H1 (cell line): Measurements from ENCODE around the gene PIP5K1C. TPM values are rescaled to one million over a fixed set of nuclear protein-coding genes. Genes with fewer than 3 reads are reported as not detected.

Experiments
- CTCF ChIA-PET: fragments of 300-600 bp; sonication (Branson Sonifier 250); formaldehyde crosslinking; loops from one replicate; lab custom pipeline; 2021; ENCODE audit not compliant: partially characterized antibody; lab: Charles Lee
- POLR2A ChIA-PET: fragments of 300-600 bp; sonication (Branson Sonifier 250); formaldehyde crosslinking; loops from one replicate; lab custom pipeline; 2021; ENCODE audit warnings: inconsistent platforms; ENCODE audit not compliant: partially characterized antibody; lab: Charles Lee
- DNase-seq, 2 experiments: peaks; one replicate each; pipeline versions ENCODE4 v3.0.0 to v3.0.0-alpha.2; 2010 to 2022; ENCODE audit warnings: low spot score in 2 of 2, low read depth in 1 of 2, mixed read lengths in 1 of 2
- FAIRE-seq: peaks from 2 replicates; lab custom pipeline; 2011; peaks lifted over from hg19 to GRCh38; lab: Jason Lieb, UNC
- H2AFZ ChIP-seq: 2 replicates; pipeline ENCODE4 v1.8.1; 2012; ENCODE audit warnings: low read length, inconsistent platforms
- H2AK5ac ChIP-seq: 2 replicates; pipeline ENCODE4 v1.6.1; 2013; ENCODE audit warnings: low read depth, low read length
- H2BK120ac ChIP-seq: replicated peaks from 2 replicates; pipeline ENCODE3; 2013; ENCODE audit warnings: low read depth, low read length, inconsistent platforms
- H2BK12ac ChIP-seq: 2 replicates; pipeline ENCODE4 v1.6.1; 2013; ENCODE audit warnings: low read depth, low read length
- H2BK15ac ChIP-seq: 2 replicates; pipeline ENCODE4 v1.6.1; 2013; ENCODE audit warnings: low read length
- H2BK20ac ChIP-seq: 2 replicates; pipeline ENCODE4 v1.6.1; 2013; ENCODE audit warnings: low read length
- H2BK5ac ChIP-seq: 2 replicates; pipeline ENCODE4 v1.6.1; 2013; ENCODE audit warnings: low read depth, low read length
- H3K14ac ChIP-seq: 2 replicates; pipeline ENCODE4 v1.6.1; 2013; ENCODE audit warnings: inconsistent platforms; ENCODE audit not compliant: insufficient read length
- H3K18ac ChIP-seq: 2 replicates; pipeline ENCODE4 v1.6.1; 2013; ENCODE audit warnings: low read length; ENCODE audit errors: extremely low read depth
- H3K23ac ChIP-seq: 2 replicates; pipeline ENCODE4 v1.6.1; 2013; ENCODE audit warnings: inconsistent platforms; ENCODE audit not compliant: insufficient read length
- H3K23me2 ChIP-seq: 2 replicates; pipeline ENCODE4 v1.6.1; 2013; ENCODE audit warnings: low read depth, low read length
- H3K27ac ChIP-seq: 2 replicates; pipeline ENCODE4 v1.6.1; 2011; ENCODE audit warnings: low read depth, low read length, inconsistent platforms
- H3K27me3 ChIP-seq, 4 experiments: replicated peaks in 1 of 4; 1 replicate in 1 of 4; 2 replicates in 3 of 4; pipeline versions ENCODE4 v1.6.1 to v1.8.1; 2011 to 2013; ENCODE audit warnings: low read length in 3 of 4, mild to moderate bottlenecking in 3 of 4, inconsistent platforms in 2 of 4, mixed read lengths in 2 of 4, moderate library complexity in 1 of 4; ENCODE audit not compliant: control insufficient read depth in 3 of 4, insufficient read depth in 3 of 4; ENCODE audit errors: extremely low read depth in 1 of 4
- H3K36me3 ChIP-seq, 4 experiments: 2 replicates each; pipeline versions ENCODE4 v1.6.1 to v1.8.1; 2011 to 2013; ENCODE audit warnings: mild to moderate bottlenecking in 4 of 4, low read length in 3 of 4, moderate library complexity in 2 of 4, control low read depth in 1 of 4, inconsistent platforms in 1 of 4; ENCODE audit not compliant: insufficient read depth in 4 of 4, control insufficient read depth in 2 of 4
- H3K4ac ChIP-seq: replicated peaks from 2 replicates; pipeline ENCODE3; 2013; ENCODE audit warnings: low read length, low read depth, mixed read lengths, inconsistent platforms; ENCODE audit not compliant: insufficient read length
- H3K4me1 ChIP-seq, 4 experiments: replicated peaks in 1 of 4; 1 replicate in 1 of 4; 2 replicates in 3 of 4; pipeline versions ENCODE4 v1.6.1 to v1.8.1; 2011 to 2013; ENCODE audit warnings: low read length in 3 of 4, inconsistent platforms in 2 of 4, mixed read lengths in 1 of 4; ENCODE audit not compliant: insufficient read depth in 4 of 4, control insufficient read depth in 3 of 4
- H3K4me2 ChIP-seq, 2 experiments: 2 replicates each; pipeline versions ENCODE4 v1.6.1 to v1.8.1; 2011 to 2013; ENCODE audit warnings: low read depth in 2 of 2, low read length in 2 of 2, control low read depth in 1 of 2, inconsistent platforms in 1 of 2, mild to moderate bottlenecking in 1 of 2; ENCODE audit not compliant: insufficient read depth in 1 of 2
- H3K4me3 ChIP-seq, 4 experiments: fragments of 200-600, 300-600 bp in 1 of 4; sonication (generic), shearing (Covaris generic), sonication (Bioruptor Twin) in 1 of 4; 2 replicates each; pipeline versions ENCODE4 v1.5.1 to v1.8.1; 2011 to 2016; ENCODE audit warnings: low read length in 4 of 4, low read depth in 3 of 4, control low read depth in 2 of 4, inconsistent platforms in 2 of 4, mild to moderate bottlenecking in 2 of 4, mixed read lengths in 1 of 4, moderate library complexity in 1 of 4; ENCODE audit not compliant: insufficient read depth in 2 of 4; ENCODE audit errors: extremely low read depth in 1 of 4
- H3K56ac ChIP-seq: replicated peaks from 2 replicates; pipeline ENCODE3; 2013; ENCODE audit warnings: low read depth, mild to moderate bottlenecking, mixed read lengths, low read length, inconsistent platforms; ENCODE audit not compliant: insufficient read length
- H3K79me1 ChIP-seq: 2 replicates; pipeline ENCODE4 v1.6.1; 2013; ENCODE audit warnings: low read depth, low read length, control low read depth
- H3K79me2 ChIP-seq, 2 experiments: 2 replicates each; pipeline versions ENCODE4 v1.6.1 to v1.8.1; 2012 to 2013; ENCODE audit warnings: low read length in 2 of 2, mild to moderate bottlenecking in 2 of 2, inconsistent platforms in 1 of 2; ENCODE audit not compliant: insufficient read depth in 2 of 2, control insufficient read depth in 1 of 2
- H3K9ac ChIP-seq, 4 experiments: replicated peaks in 1 of 4; 1 replicate in 1 of 4; 2 replicates in 3 of 4; pipeline versions ENCODE4 v1.6.1 to v1.8.1; 2011 to 2013; ENCODE audit warnings: low read depth in 3 of 4, low read length in 3 of 4, control low read depth in 2 of 4, mild to moderate bottlenecking in 2 of 4, moderate library complexity in 2 of 4, inconsistent platforms in 1 of 4; ENCODE audit errors: extremely low read depth in 1 of 4
- H3K9me3 ChIP-seq, 2 experiments: 2 replicates each; pipeline versions ENCODE4 v1.6.1 to v1.8.1; 2012 to 2013; ENCODE audit warnings: mild to moderate bottlenecking in 2 of 2, moderate library complexity in 2 of 2, control low read depth in 1 of 2, inconsistent platforms in 1 of 2, low read depth in 1 of 2, low read length in 1 of 2, mixed read lengths in 1 of 2; ENCODE audit not compliant: insufficient read depth in 2 of 2
- H4K20me1 ChIP-seq, 2 experiments: replicated peaks in 1 of 2; 2 replicates each; pipeline versions ENCODE3 to v1.8.1; 2011 to 2013; ENCODE audit warnings: inconsistent platforms in 2 of 2, low read length in 2 of 2, mild to moderate bottlenecking in 1 of 2; ENCODE audit not compliant: insufficient read depth in 2 of 2, control insufficient read depth in 1 of 2
- H4K5ac ChIP-seq: 2 replicates; pipeline ENCODE4 v1.6.1; 2013; ENCODE audit warnings: low read length, low read depth, mixed read lengths, inconsistent platforms; ENCODE audit not compliant: insufficient read length
- H4K8ac ChIP-seq: 2 replicates; pipeline ENCODE4 v1.8.0; 2013; ENCODE audit warnings: mild to moderate bottlenecking, moderate library complexity, low read length, inconsistent platforms; ENCODE audit not compliant: insufficient read depth; ENCODE audit errors: extremely low read depth
- H4K91ac ChIP-seq: replicated peaks from 2 replicates; pipeline ENCODE3; 2013; ENCODE audit warnings: low read length, mixed read lengths, inconsistent platforms; ENCODE audit not compliant: insufficient read length
- SP4 ChIP-seq: IDR thresholded peaks from 2 replicates; pipeline ENCODE4 v1.6.1; 2012; ENCODE audit warnings: low read length, inconsistent platforms
- YY1 ChIP-seq: IDR thresholded peaks from 2 replicates; pipeline ENCODE4 v1.6.1; 2011; ENCODE audit warnings: low read depth, mild to moderate bottlenecking, low read length
- WGBS, 2 experiments: shearing (Covaris generic) in 1 of 2; methylation state at CpG; one replicate each; pipeline versions ENCODE4 v1.1.6 to v1.1.7; 2013 to 2015; ENCODE audit warnings: low lambda C conversion rate in 2 of 2, mixed read lengths in 2 of 2, inconsistent platforms in 1 of 2, low coverage in 1 of 2, missing lambda C conversion rate in 1 of 2; ENCODE audit not compliant: insufficient replicate concordance in 2 of 2, insufficient coverage in 1 of 2, insufficient read length in 1 of 2; ENCODE audit errors: extremely low coverage in 1 of 2, missing lambda C conversion rate in 1 of 2; 5-methylcytosine and 5-hydroxymethylcytosine counted together
- polyA plus RNA-seq, 7 experiments: library from polyadenylated mRNA; depleted of rRNA in 3 of 7; stranded (reverse) in 5 of 7; unstranded in 2 of 7; fragments of >200 nt in 5 of 7; fragments of 200-250 nt in 2 of 7; gene quantifications; 1 replicate in 5 of 7; 2 replicates in 1 of 7; 4 replicates in 1 of 7; pipeline versions ENCODE4 v1.2.1 to v1.2.3, GENCODE V29; 2011 to 2013; ENCODE audit warnings: missing spikeins in 2 of 7, mixed read lengths in 2 of 7
- total RNA-seq: library from RNA; stranded (reverse); fragmentation: NEBNext Ultra II Directional; extraction: Animal tissue kit (Norgen Biotek cat#: 25700); gene quantifications from 2 replicates; pipeline ENCODE4 v1.2.1, GENCODE V29; 2021

PIP5K1C gene
- total and polyA plus RNA-seq, 2 of the 8 experiments (the other 6 are each of a cell fraction or from before 2014, with no cell fraction given), result 10.6 to 32.9 TPM

- Histone ChIP-seq H3K27me3 (no peaks in the 10 kb centered on the region), H2BK20ac (no peak overlapping the region), H2BK5ac (no peak overlapping the region), H2BK120ac (no peak overlapping the region), H3K18ac (no peak overlapping the region), H2BK12ac (no peak overlapping the region), H3K9ac (no peak overlapping the region; a peak in 1 of 7 replicates), H3K4me3 (no peak overlapping the region), H2AK5ac (no peak overlapping the region)
- DNase-seq (no peak), FAIRE-seq (no peak)
- TF ChIP-seq YY1, result no peak
- TF ChIP-seq SP4, result no peak
- TF ChIP-seq, all 59 proteins: peak for 0
- peaks cover 0 to 12% (median 8%) of the 10 kb centered on the region in 4 experiments; a peak in 6 of 8 replicates for H3K36me3 ChIP-seq
- ChIA-PET CTCF (interaction anchor here (0.6 to 1.6 kb wide), 4 partner anchors 9 to 131 kb away, joined by 3 to 6 read pairs (median 4); no protein-coding TSS in a partner anchor), POLR2A (no interaction called here)
- H4K20me1 ChIP-seq, result peaks cover 0 to 20% of the 10 kb centered on the region in 2 experiments
- no peak overlapping the region for H3K56ac ChIP-seq
- no peak overlapping the region for H3K23ac ChIP-seq
- no peaks in the 10 kb centered on the region for H3K4me1 ChIP-seq
- no peaks in the 10 kb centered on the region for H3K79me2 ChIP-seq
- H3K23me2 ChIP-seq, result no peaks in the 10 kb centered on the region
- 91% methylated on average over 30 of the region's 37 CpGs; no CpG with 5 or more reads in 1 of the 2 experiments for WGBS, 2 experiments
- no peak overlapping the region for H3K4me2 ChIP-seq
- 0 out of 2 replicates have a peak overlapping the region, but pooled peaks have one; percentile 25 for H4K8ac ChIP-seq
- H3K14ac ChIP-seq, result no peak overlapping the region
- no peak overlapping the region for H3K27ac ChIP-seq
- H3K4ac ChIP-seq, result no peak overlapping the region
- H2AFZ ChIP-seq, result no peak overlapping the region
- H2BK15ac ChIP-seq, result no peak overlapping the region
- no peak overlapping the region for H4K91ac ChIP-seq
- no peaks in the 10 kb centered on the region for H3K79me1 ChIP-seq
- no peak overlapping the region for H4K5ac ChIP-seq
- H3K9me3 ChIP-seq, result no peaks in the 10 kb centered on the region
These were observed 41.2 kb downstream of the PIP5K1C start for GRCh38 chr19:3658870-3659745.
